ENCODE data around the gene CUTA. TPM values are rescaled to one million over a fixed set of nuclear protein-coding genes. Genes with fewer than 3 reads are reported as not detected.

CUTA gene
- total RNA-seq, 1 experiment from 2014 or later: 186 TPM

DNA sequence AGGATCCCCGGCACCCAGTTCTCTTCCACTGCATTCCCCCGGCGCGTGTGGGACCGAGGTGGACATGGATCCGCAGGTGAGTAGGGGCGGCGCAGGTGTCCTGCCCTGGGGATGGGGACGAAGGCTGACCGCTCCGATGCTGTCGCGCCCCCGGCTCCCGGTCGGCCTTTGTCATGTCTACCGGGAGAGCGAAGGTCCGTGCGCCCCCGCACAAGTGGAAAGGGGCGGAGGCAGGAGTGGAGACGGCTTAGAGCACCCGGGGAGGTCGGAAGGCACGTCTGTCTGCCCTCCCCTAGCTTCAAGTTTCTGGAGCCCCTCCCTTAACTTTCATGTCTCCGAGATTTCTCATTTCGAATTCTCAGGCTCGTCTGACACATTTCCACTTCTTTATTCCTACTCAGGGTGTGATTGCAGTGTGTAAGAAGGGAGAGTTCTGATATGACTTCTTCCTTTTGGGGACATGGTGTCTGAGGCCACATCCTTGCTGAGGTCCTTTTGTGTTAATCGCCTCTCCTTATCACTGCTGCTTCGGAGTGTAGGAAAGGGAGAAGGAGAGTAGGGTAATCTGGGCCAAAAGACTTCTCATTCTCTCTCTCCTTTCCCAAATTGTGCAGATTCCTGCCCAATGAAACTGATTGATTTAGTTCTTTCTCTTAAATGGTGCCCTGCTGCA, 25.8 kb downstream of the CUTA start (continued):
- TF ChIP-seq SRF (IDR thresholded peaks at IDR 0.05; ENCODE audit: low read depth) (no peak), TCF7L2 (IDR thresholded peaks at IDR 0.05; ENCODE audit: borderline replicate concordance, extremely low read depth, insufficient read depth, insufficient read length) (no peak), JUND (IDR thresholded peaks at IDR 0.05) (no peak), EZH2 (IDR thresholded peaks at IDR 0.05) (no peak), SP1 (IDR thresholded peaks at IDR 0.05; ENCODE audit: low read depth) (no peak), YY1 (IDR thresholded peaks at IDR 0.05; ENCODE audit: extremely low read depth, insufficient replicate concordance, low read depth, low read length) (no peak), POLR2AphosphoS5 (IDR thresholded peaks at IDR 0.05; ENCODE audit: low read depth, low read length) (no peak)
- TF ChIP-seq, protein P1, sequence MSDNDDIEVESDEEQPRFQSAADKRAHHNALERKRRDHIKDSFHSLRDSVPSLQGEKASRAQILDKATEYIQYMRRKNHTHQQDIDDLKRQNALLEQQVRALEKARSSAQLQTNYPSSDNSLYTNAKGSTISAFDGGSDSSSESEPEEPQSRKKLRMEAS (IDR thresholded peaks at IDR 0.05): no peak
- TF ChIP-seq, protein P2, sequence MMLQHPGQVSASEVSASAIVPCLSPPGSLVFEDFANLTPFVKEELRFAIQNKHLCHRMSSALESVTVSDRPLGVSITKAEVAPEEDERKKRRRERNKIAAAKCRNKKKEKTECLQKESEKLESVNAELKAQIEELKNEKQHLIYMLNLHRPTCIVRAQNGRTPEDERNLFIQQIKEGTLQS (IDR thresholded peaks at IDR 0.05): no peak
- TF ChIP-seq, protein P3, sequence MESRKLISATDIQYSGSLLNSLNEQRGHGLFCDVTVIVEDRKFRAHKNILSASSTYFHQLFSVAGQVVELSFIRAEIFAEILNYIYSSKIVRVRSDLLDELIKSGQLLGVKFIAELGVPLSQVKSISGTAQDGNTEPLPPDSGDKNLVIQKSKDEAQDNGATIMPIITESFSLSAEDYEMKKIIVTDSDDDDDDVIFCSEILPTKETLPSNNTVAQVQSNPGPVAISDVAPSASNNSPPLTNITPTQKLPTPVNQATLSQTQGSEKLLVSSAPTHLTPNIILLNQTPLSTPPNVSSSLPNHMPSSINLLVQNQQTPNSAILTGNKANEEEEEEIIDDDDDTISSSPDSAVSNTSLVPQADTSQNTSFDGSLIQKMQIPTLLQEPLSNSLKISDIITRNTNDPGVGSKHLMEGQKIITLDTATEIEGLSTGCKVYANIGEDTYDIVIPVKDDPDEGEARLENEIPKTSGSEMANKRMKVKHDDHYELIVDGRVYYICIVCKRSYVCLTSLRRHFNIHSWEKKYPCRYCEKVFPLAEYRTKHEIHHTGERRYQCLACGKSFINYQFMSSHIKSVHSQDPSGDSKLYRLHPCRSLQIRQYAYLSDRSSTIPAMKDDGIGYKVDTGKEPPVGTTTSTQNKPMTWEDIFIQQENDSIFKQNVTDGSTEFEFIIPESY (IDR thresholded peaks at IDR 0.05; ENCODE audit: extremely low read depth, insufficient replicate concordance, low read length): no peak
